Endothelial cell of umbilical vein (primary cell): ENCODE results near the gene PILRA. TPM values are rescaled to one million over a fixed set of nuclear protein-coding genes. Genes with fewer than 3 reads are reported as not detected.
"Not testable (repeated sequence)": the region's sequence is repeated elsewhere in the genome, so short reads cannot be mapped to it uniquely, and the experiment has no call there.

Experiments
- BruUV-seq: library from RNA; stranded (reverse); fragments of 400-500 nt; replicated peaks from 2 replicates; lab custom pipeline; 2021; lab: Mats Ljungman, UMichigan
- CTCF ChIA-PET: fragments of 300-600, 350-600 bp; sonication (Branson Sonifier 250); formaldehyde crosslinking; loops from one replicate; lab custom pipeline; 2021; ENCODE audit warnings: antibody characterized with exemption, inconsistent platforms; lab: Charles Lee
- POLR2A ChIA-PET: fragments of 300-600, 350-600 bp; sonication (Branson Sonifier 250); formaldehyde crosslinking; loops from one replicate; lab custom pipeline; 2021; ENCODE audit warnings: antibody characterized with exemption, inconsistent platforms; lab: Charles Lee
- DNase-seq: peaks from one replicate; pipeline ENCODE4 v3.0.0-alpha.2; 2011; ENCODE audit warnings: low read depth, low spot score
- FAIRE-seq: peaks from 2 replicates; lab custom pipeline; 2011; peaks lifted over from hg19 to GRCh38; lab: Jason Lieb, UNC
- H2AFZ ChIP-seq: 2 replicates; pipeline ENCODE4 v1.6.0; 2012; ENCODE audit warnings: low read depth, low read length, control low read depth, inconsistent platforms
- H3K27ac ChIP-seq: 2 replicates; pipeline ENCODE4 v1.5.1; 2011; ENCODE audit warnings: low read depth, mild to moderate bottlenecking, control low read depth, low read length, moderate library complexity; ENCODE audit not compliant: insufficient read depth
- H3K27me3 ChIP-seq, 2 experiments: 2 replicates each; pipeline versions ENCODE4 v1.6.0 to v1.6.1; 2011; ENCODE audit warnings: low read length in 2 of 2, mixed read lengths in 1 of 2; ENCODE audit not compliant: control insufficient read depth in 2 of 2, insufficient read depth in 2 of 2
- H3K36me3 ChIP-seq, 2 experiments: 2 replicates in 1 of 2; 3 replicates in 1 of 2; pipeline ENCODE4 v1.5.1; 2011; ENCODE audit warnings: low read length in 2 of 2, mild to moderate bottlenecking in 1 of 2, moderate library complexity in 1 of 2; ENCODE audit not compliant: control insufficient read depth in 2 of 2, insufficient read depth in 2 of 2; ENCODE audit errors: extremely low read depth in 1 of 2
- H3K4me1 ChIP-seq: 3 replicates; pipeline ENCODE4 v1.5.1; 2011; ENCODE audit warnings: mild to moderate bottlenecking, low read length; ENCODE audit not compliant: control insufficient read depth, insufficient read depth; ENCODE audit errors: extremely low read depth
- H3K4me2 ChIP-seq: 2 replicates; pipeline ENCODE4 v1.6.1; 2011; ENCODE audit warnings: low read length, control low read depth, mixed read lengths; ENCODE audit not compliant: insufficient read depth
- H3K4me3 ChIP-seq, 3 experiments: fragments of 200-600 bp in 1 of 3; sonication (generic), shearing (Covaris generic) in 1 of 3; replicated peaks in 1 of 3; 2 replicates each; pipeline ENCODE4 v1.5.1; 2011 to 2016; ENCODE audit warnings: control low read depth in 3 of 3, low read length in 3 of 3, mild to moderate bottlenecking in 2 of 3, inconsistent platforms in 1 of 3, low read depth in 1 of 3, moderate library complexity in 1 of 3; ENCODE audit not compliant: insufficient read depth in 1 of 3
- H3K79me2 ChIP-seq: 2 replicates; pipeline ENCODE4 v1.6.0; 2012; ENCODE audit warnings: low read length, inconsistent platforms; ENCODE audit not compliant: control insufficient read depth, insufficient read depth
- H3K9ac ChIP-seq: replicated peaks from 2 replicates; pipeline ENCODE3; 2011; ENCODE audit warnings: low read length, control low read depth; ENCODE audit not compliant: insufficient read depth; ENCODE audit errors: extremely low read depth
- H3K9me1 ChIP-seq: replicated peaks from 3 replicates; pipeline ENCODE4 v1.6.0; 2011; ENCODE audit warnings: mild to moderate bottlenecking, low read length; ENCODE audit not compliant: control insufficient read depth, insufficient read depth; ENCODE audit errors: extremely low read depth
- H3K9me3 ChIP-seq: replicated peaks from 2 replicates; pipeline ENCODE4 v1.5.1; 2012; ENCODE audit warnings: low read length, inconsistent platforms; ENCODE audit not compliant: control insufficient read depth, insufficient read depth
- H4K20me1 ChIP-seq: replicated peaks from 2 replicates; pipeline ENCODE3; 2011; ENCODE audit warnings: mild to moderate bottlenecking, low read length; ENCODE audit not compliant: control insufficient read depth, insufficient read depth; ENCODE audit errors: extremely low read depth
- EZH2 ChIP-seq: IDR thresholded peaks from 2 replicates; pipeline ENCODE4 v1.6.1; 2012; ENCODE audit warnings: borderline replicate concordance, low read depth, mild to moderate bottlenecking, moderate library complexity, low read length, inconsistent platforms; ENCODE audit not compliant: severe bottlenecking
- FOS ChIP-seq: IDR thresholded peaks from 2 replicates; pipeline ENCODE4 v1.6.1; 2011; ENCODE audit warnings: mild to moderate bottlenecking, low read length, moderate library complexity, borderline replicate concordance; ENCODE audit not compliant: insufficient read depth
- GATA2 ChIP-seq: IDR thresholded peaks from 2 replicates; pipeline ENCODE4 v1.7.0; 2011; ENCODE audit warnings: low read depth, mild to moderate bottlenecking, moderate library complexity, mixed read lengths, low read length; ENCODE audit not compliant: insufficient read length, insufficient read depth
- JUN ChIP-seq: IDR thresholded peaks from 2 replicates; pipeline ENCODE4 v1.6.1; 2011; ENCODE audit warnings: borderline replicate concordance, low read depth; ENCODE audit not compliant: insufficient read length, insufficient read depth
- MYC ChIP-seq: IDR thresholded peaks from one replicate; pipeline ENCODE4 v1.6.1; 2011; ENCODE audit warnings: mild to moderate bottlenecking, low read depth, low read length
- POLR2A ChIP-seq: IDR thresholded peaks from 2 replicates; pipeline ENCODE4 v1.6.1; 2012; ENCODE audit warnings: low read depth, mild to moderate bottlenecking, control low read depth, low read length
- POLR2AphosphoS5 ChIP-seq: IDR thresholded peaks from 2 replicates; pipeline ENCODE4 v1.6.1; 2012; ENCODE audit warnings: low read depth, mild to moderate bottlenecking, control low read depth, low read length, moderate library complexity; ENCODE audit not compliant: insufficient read depth
- dilution Hi-C: fragments of 300-500 bp; cut with MboI; formaldehyde crosslinking; loops from one replicate; pipeline ENCODE4 v1.15.0; 2019; ENCODE audit warnings: low sequenced_read_pairs; ENCODE audit not compliant: extremely low pct_ligation_motif_present
- intact Hi-C: fragments of 100-400 bp; cut with micrococcal nuclease; formaldehyde crosslinking; loops from one replicate; pipeline ENCODE4 v1.10.0; 2022
- polyA plus RNA-seq, 4 experiments: library from polyadenylated mRNA; depleted of rRNA in 3 of 4; stranded (reverse) in 3 of 4; unstranded in 1 of 4; fragments of >200 nt; gene quantifications; 2 replicates each; pipeline versions ENCODE4 v1.2.1 to v1.2.3, GENCODE V29; 2011 to 2012; ENCODE audit warnings: missing spikeins in 1 of 4
- total RNA-seq: library from RNA; stranded (reverse); gene quantifications from 2 replicates; pipeline ENCODE4 v1.2.3, GENCODE V29; 2021
- TF ChIP-seq, protein P1 (sequence below), 2 donors: IDR thresholded peaks; 1 replicate in 1 of 2; 2 replicates in 1 of 2; pipeline ENCODE4 v1.5.1; 2011; ENCODE audit warnings: low read length in 2 of 2, mild to moderate bottlenecking in 2 of 2, moderate library complexity in 2 of 2, control low read depth in 1 of 2, inconsistent platforms in 1 of 2, low read depth in 1 of 2; ENCODE audit not compliant: insufficient read depth in 1 of 2; ENCODE audit errors: extremely low read depth in 1 of 2
- TF ChIP-seq, protein P2 (sequence below): IDR thresholded peaks from 2 replicates; pipeline ENCODE4 v1.6.1; 2011; ENCODE audit not compliant: insufficient read depth, insufficient read length

Gene PILRA
- total and polyA plus RNA-seq, 2 donors (not counting 3 experiments of a cell fraction or from before 2014, with no cell fraction given): 0.61 to 1.3 TPM

DNA sequence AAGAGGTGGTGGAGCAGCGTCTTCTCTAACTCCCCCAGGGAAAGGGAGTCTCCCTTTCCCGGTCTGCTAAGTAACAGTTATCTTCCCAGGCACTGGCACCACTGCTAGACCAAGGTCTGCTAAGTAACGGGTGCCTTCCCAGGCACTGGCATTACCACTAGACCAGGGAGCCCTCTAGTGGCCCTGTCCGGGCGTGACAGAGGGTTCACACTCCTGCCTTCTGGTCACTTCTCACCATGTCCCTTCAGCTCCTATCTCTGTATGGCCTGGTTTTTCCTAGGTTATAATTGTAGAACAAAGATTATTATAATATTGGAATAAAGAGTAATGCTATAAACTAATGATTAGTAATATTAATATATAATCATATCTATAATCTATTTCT is 28.0 kb upstream of the PILRA start:
- H3K27ac ChIP-seq, H4K20me1 ChIP-seq, H2AFZ ChIP-seq, H3K9ac ChIP-seq, H3K27me3 ChIP-seq, POLR2A ChIA-PET, H3K4me2 ChIP-seq, H3K4me1 ChIP-seq, BruUV-seq, FAIRE-seq, H3K4me3 ChIP-seq, H3K9me3 ChIP-seq, dilution Hi-C loops, H3K9me1 ChIP-seq: not testable (repeated sequence)
- intact Hi-C loops: loop anchor here (2.0 to 10.0 kb wide), 2 partner anchors 70 to 126 kb away; partner anchors contain the start of gene PVRIG
- CTCF ChIA-PET: interaction anchor here (1.0 to 1.8 kb wide), 3 partner anchors 62 to 213 kb away, joined by 4 to 8 read pairs (median 8); no protein-coding TSS in a partner anchor
- TF ChIP-seq, protein P1, sequence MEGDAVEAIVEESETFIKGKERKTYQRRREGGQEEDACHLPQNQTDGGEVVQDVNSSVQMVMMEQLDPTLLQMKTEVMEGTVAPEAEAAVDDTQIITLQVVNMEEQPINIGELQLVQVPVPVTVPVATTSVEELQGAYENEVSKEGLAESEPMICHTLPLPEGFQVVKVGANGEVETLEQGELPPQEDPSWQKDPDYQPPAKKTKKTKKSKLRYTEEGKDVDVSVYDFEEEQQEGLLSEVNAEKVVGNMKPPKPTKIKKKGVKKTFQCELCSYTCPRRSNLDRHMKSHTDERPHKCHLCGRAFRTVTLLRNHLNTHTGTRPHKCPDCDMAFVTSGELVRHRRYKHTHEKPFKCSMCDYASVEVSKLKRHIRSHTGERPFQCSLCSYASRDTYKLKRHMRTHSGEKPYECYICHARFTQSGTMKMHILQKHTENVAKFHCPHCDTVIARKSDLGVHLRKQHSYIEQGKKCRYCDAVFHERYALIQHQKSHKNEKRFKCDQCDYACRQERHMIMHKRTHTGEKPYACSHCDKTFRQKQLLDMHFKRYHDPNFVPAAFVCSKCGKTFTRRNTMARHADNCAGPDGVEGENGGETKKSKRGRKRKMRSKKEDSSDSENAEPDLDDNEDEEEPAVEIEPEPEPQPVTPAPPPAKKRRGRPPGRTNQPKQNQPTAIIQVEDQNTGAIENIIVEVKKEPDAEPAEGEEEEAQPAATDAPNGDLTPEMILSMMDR (IDR thresholded peaks at IDR 0.05; ENCODE audit: extremely low read depth in 1 of 2, insufficient read depth in 1 of 2, low read depth in 1 of 2, low read length in 2 of 2): peak; percentile 16 to 47
- DNase-seq: peak; percentile 55
- peaks cover 21 to 25% of the 10 kb centered on the region in 2 experiments for H3K36me3 ChIP-seq
- H3K79me2 ChIP-seq: peaks cover 15% of the 10 kb centered on the region

DNA sequence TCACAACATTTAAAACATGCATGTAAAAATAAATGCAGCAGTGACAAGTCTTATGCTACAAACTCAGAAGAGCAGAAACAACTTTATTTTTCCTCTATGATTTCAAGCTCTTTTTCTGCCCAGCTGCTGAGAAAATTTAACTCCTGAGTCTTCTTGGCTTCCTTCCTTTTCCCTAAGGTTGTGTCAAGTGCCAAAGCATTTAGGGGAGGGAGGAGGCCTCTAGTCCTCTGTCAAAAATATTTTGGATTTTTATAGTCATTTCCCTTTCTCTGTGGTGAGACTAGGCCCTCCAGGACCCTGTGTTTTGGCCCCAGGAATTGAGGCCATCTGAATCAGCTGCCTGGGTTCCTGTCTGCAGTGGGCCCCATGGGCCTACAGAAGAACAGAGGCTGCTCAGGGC is 26.4 kb upstream of the PILRA start:
- ChIA-PET CTCF (interaction anchor here (0.9 to 1.7 kb wide), 2 partner anchors 61 to 214 kb away, joined by 3 to 6 read pairs; no protein-coding TSS in a partner anchor), POLR2A (interaction anchor here (1.3 kb wide), 1 partner anchor 82 kb away, joined by 3 read pairs; no protein-coding TSS in a partner anchor)
- Histone ChIP-seq H3K4me1 (peaks cover 4% of the 10 kb centered on the region), H3K27me3 (no peaks in the 10 kb centered on the region), H3K4me3 (no peak overlapping the region), H3K9me1 (no peaks in the 10 kb centered on the region), H3K9ac (no peak overlapping the region), H3K79me2 (peaks cover 11% of the 10 kb centered on the region), H3K4me2 (no peak overlapping the region), H4K20me1 (no peaks in the 10 kb centered on the region), H3K9me3 (no peaks in the 10 kb centered on the region), H2AFZ (no peak overlapping the region), H3K27ac (no peak overlapping the region), H3K36me3 (peaks cover 26 to 34% of the 10 kb centered on the region in 2 experiments)
- no TSS peak for BruUV-seq
- FAIRE-seq (peak; percentile 8), DNase-seq (no peak)
- TF ChIP-seq POLR2AphosphoS5 (no peak), MYC (no peak), EZH2 (no peak), FOS (no peak), POLR2A (no peak), GATA2 (no peak), JUN (no peak)
- TF ChIP-seq, protein P2, sequence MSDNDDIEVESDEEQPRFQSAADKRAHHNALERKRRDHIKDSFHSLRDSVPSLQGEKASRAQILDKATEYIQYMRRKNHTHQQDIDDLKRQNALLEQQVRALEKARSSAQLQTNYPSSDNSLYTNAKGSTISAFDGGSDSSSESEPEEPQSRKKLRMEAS: no peak
- intact Hi-C loops (loop anchor here (10.0 kb wide), 1 partner anchor 72 kb away; no protein-coding TSS in a partner anchor), dilution Hi-C loops (no loop called here)
